GM18519 (cell line): ENCODE data around the gene ACOT4.
"Not testable (repeated sequence)": the region's sequence is repeated elsewhere in the genome, so short reads cannot be mapped to it uniquely, and the experiment has no call there.

Experiments used
- ATAC-seq: cut with Tn5 transposase; IDR thresholded peaks from one replicate; pipeline ENCODE4 v1.9.1; 2021; ENCODE audit warnings: mild to moderate bottlenecking, moderate library complexity; ENCODE audit not compliant: unreplicated experiment, low FRiP score

The ACOT4 gene

GRCh38 chr14:73591690-73592449 lies at the start of gene ACOT4:
ACOT4 (plus strand) TSS chr14:73591873; CDS start chr14:73591960, 87 bp downstream.
- no peak for ATAC-seq

GRCh38 chr14:73542961-73543360 lies 48.7 kb upstream of the ACOT4 start:
- not testable (repeated sequence) for ATAC-seq

- ATAC-seq = not testable (repeated sequence)
Observed at GRCh38 chr14:73545353-73545752, 46.3 kb upstream of the ACOT4 start.

GRCh38 chr14:73549097-73549496 lies 42.6 kb upstream of the ACOT4 start:
- not testable (repeated sequence) for ATAC-seq

- not testable (repeated sequence) for ATAC-seq
Observed at GRCh38 chr14:73549889-73550524, 41.7 kb upstream of the ACOT4 start.

GRCh38 chr14:73553845-73554244 lies 37.8 kb upstream of the ACOT4 start:
- no peak for ATAC-seq

- ATAC-seq = not testable (repeated sequence)
Observed at GRCh38 chr14:73557201-73557600, 34.5 kb upstream of the ACOT4 start.

GRCh38 chr14:73558238-73558637 lies 33.4 kb upstream of the ACOT4 start:
- not testable (repeated sequence) for ATAC-seq

- ATAC-seq = not testable (repeated sequence)
Observed at GRCh38 chr14:73562256-73562655, 29.4 kb upstream of the ACOT4 start.

GRCh38 chr14:73562696-73563095 lies 29.0 kb upstream of the ACOT4 start:
- not testable (repeated sequence) for ATAC-seq

- not testable (repeated sequence) for ATAC-seq
Observed at GRCh38 chr14:73566431-73566830, 25.2 kb upstream of the ACOT4 start.

- not testable (repeated sequence) for ATAC-seq
Observed at GRCh38 chr14:73566935-73567334, 24.7 kb upstream of the ACOT4 start.

GRCh38 chr14:73567358-73567757 lies 24.3 kb upstream of the ACOT4 start:
- ATAC-seq = no peak

GRCh38 chr14:73567951-73568885 lies 23.5 kb upstream of the ACOT4 start:
- no peak for ATAC-seq

GRCh38 chr14:73568886-73569184 lies 22.8 kb upstream of the ACOT4 start:
- not testable (repeated sequence) for ATAC-seq

GRCh38 chr14:73569185-73569958 lies 22.3 kb upstream of the ACOT4 start, which contains the start of gene ACOT2:
ACOT2 (plus strand) TSS chr14:73569213; CDS start chr14:73569241, 28 bp downstream.
- not testable (repeated sequence) for ATAC-seq

- ATAC-seq = not testable (repeated sequence)
Observed at GRCh38 chr14:73570913-73571312, 20.8 kb upstream of the ACOT4 start.

GRCh38 chr14:73573034-73573433 lies 18.6 kb upstream of the ACOT4 start:
- not testable (repeated sequence) for ATAC-seq

GRCh38 chr14:73573740-73574139 lies 17.9 kb upstream of the ACOT4 start:
- not testable (repeated sequence) for ATAC-seq

GRCh38 chr14:73574251-73574650 lies 17.4 kb upstream of the ACOT4 start:
- not testable (repeated sequence) for ATAC-seq
